HL-60 (cell line): ENCODE measurements around the gene RAPGEF4.

Experiments
- DNase-seq, 2 experiments: peaks; one replicate each; pipeline ENCODE4 v3.0.0-alpha.2; 2010 to 2020; ENCODE audit warnings: low read depth in 1 of 2, low spot score in 1 of 2
- H3K27ac ChIP-seq: fragments of 250-450 bp; sonication (Bioruptor Pico); replicated peaks from 2 replicates; pipeline ENCODE4 v1.5.1; 2020; ENCODE audit warnings: mild to moderate bottlenecking, moderate library complexity
- H3K27me3 ChIP-seq: fragments of 250-450 bp; sonication (Bioruptor Pico); 2 replicates; pipeline ENCODE4 v1.5.1; 2021; ENCODE audit warnings: mild to moderate bottlenecking, moderate library complexity; ENCODE audit not compliant: insufficient read depth, poor library complexity, severe bottlenecking
- H3K4me3 ChIP-seq: replicated peaks from 2 replicates; pipeline ENCODE4 v1.5.1; 2011; ENCODE audit warnings: mild to moderate bottlenecking, control low read depth, low read length; ENCODE audit not compliant: insufficient read depth
- GABPA ChIP-seq: IDR thresholded peaks from 2 replicates; pipeline ENCODE4 v1.6.1; 2012; ENCODE audit warnings: low read depth
- POLR2AphosphoS5 ChIP-seq: IDR thresholded peaks from 2 replicates; pipeline ENCODE4 v1.6.1; 2012; ENCODE audit warnings: low read depth
- SPI1 ChIP-seq: IDR thresholded peaks from 2 replicates; pipeline ENCODE4 v1.6.1; 2012; ENCODE audit warnings: low read depth, mild to moderate bottlenecking, borderline replicate concordance
- TF ChIP-seq, protein P1 (sequence below): IDR thresholded peaks from 2 replicates; pipeline ENCODE4 v1.6.1; 2012; ENCODE audit warnings: low read depth; ENCODE audit not compliant: insufficient replicate concordance
- TF ChIP-seq, protein P2 (sequence below): IDR thresholded peaks from one replicate; pipeline ENCODE4 v1.5.1; 2011; ENCODE audit warnings: low read length, control low read depth, inconsistent platforms; ENCODE audit not compliant: insufficient read depth

Gene RAPGEF4

DNA sequence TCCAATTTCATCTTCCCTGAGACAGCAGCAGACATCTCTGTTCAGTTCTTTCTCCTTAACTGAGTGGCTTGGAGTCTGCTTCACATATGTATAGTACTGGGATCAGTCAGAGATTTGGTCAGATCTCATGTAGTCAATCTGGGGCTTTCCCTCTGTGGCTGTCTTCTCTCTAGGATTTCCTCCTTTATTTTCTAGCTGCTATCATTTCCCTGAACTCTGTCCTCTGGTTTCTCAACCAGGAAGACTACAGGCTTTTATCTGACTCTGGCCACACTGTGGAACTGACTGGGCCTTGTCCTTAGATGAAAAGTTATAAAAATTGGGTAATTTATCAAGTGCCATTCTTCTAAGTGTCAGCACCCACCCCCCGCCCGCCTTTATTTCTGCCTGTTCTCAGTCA is 121.0 kb downstream of the RAPGEF4 start:
- H3K27ac ChIP-seq = no peak overlapping the region
- TF ChIP-seq, protein P1, sequence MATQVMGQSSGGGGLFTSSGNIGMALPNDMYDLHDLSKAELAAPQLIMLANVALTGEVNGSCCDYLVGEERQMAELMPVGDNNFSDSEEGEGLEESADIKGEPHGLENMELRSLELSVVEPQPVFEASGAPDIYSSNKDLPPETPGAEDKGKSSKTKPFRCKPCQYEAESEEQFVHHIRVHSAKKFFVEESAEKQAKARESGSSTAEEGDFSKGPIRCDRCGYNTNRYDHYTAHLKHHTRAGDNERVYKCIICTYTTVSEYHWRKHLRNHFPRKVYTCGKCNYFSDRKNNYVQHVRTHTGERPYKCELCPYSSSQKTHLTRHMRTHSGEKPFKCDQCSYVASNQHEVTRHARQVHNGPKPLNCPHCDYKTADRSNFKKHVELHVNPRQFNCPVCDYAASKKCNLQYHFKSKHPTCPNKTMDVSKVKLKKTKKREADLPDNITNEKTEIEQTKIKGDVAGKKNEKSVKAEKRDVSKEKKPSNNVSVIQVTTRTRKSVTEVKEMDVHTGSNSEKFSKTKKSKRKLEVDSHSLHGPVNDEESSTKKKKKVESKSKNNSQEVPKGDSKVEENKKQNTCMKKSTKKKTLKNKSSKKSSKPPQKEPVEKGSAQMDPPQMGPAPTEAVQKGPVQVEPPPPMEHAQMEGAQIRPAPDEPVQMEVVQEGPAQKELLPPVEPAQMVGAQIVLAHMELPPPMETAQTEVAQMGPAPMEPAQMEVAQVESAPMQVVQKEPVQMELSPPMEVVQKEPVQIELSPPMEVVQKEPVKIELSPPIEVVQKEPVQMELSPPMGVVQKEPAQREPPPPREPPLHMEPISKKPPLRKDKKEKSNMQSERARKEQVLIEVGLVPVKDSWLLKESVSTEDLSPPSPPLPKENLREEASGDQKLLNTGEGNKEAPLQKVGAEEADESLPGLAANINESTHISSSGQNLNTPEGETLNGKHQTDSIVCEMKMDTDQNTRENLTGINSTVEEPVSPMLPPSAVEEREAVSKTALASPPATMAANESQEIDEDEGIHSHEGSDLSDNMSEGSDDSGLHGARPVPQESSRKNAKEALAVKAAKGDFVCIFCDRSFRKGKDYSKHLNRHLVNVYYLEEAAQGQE = no peak
- TF ChIP-seq, protein P2, sequence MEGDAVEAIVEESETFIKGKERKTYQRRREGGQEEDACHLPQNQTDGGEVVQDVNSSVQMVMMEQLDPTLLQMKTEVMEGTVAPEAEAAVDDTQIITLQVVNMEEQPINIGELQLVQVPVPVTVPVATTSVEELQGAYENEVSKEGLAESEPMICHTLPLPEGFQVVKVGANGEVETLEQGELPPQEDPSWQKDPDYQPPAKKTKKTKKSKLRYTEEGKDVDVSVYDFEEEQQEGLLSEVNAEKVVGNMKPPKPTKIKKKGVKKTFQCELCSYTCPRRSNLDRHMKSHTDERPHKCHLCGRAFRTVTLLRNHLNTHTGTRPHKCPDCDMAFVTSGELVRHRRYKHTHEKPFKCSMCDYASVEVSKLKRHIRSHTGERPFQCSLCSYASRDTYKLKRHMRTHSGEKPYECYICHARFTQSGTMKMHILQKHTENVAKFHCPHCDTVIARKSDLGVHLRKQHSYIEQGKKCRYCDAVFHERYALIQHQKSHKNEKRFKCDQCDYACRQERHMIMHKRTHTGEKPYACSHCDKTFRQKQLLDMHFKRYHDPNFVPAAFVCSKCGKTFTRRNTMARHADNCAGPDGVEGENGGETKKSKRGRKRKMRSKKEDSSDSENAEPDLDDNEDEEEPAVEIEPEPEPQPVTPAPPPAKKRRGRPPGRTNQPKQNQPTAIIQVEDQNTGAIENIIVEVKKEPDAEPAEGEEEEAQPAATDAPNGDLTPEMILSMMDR = no peak
- TF ChIP-seq POLR2AphosphoS5 = no peak
- TF ChIP-seq GABPA = no peak
- TF ChIP-seq SPI1 = no peak
- no peak for DNase-seq
- H3K4me3 ChIP-seq = no peak overlapping the region
- H3K27me3 ChIP-seq = peaks cover 5% of the 10 kb centered on the region

DNA sequence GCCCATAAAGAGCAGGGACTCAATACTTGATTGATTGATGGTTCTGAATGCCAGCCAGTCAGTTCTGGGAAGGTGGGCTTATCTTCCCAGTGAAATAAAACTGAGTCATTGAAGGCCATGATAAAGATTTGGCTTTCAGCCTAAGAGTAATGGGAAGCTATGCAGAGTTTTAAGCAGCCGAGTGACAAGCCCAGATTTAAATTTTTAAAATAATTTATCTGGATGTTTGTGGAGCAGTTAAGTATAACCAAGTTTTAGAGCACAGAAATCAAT is 122.8 kb downstream of the RAPGEF4 start:
- H3K27ac ChIP-seq = no peak overlapping the region
- H3K4me3 ChIP-seq = no peak overlapping the region
- TF ChIP-seq POLR2AphosphoS5 (no peak), SPI1 (no peak), GABPA (no peak)
- TF ChIP-seq, protein P2 = no peak
- TF ChIP-seq, protein P1 = no peak
- no peak for DNase-seq
- H3K27me3 ChIP-seq = peaks cover 5% of the 10 kb centered on the region

DNA sequence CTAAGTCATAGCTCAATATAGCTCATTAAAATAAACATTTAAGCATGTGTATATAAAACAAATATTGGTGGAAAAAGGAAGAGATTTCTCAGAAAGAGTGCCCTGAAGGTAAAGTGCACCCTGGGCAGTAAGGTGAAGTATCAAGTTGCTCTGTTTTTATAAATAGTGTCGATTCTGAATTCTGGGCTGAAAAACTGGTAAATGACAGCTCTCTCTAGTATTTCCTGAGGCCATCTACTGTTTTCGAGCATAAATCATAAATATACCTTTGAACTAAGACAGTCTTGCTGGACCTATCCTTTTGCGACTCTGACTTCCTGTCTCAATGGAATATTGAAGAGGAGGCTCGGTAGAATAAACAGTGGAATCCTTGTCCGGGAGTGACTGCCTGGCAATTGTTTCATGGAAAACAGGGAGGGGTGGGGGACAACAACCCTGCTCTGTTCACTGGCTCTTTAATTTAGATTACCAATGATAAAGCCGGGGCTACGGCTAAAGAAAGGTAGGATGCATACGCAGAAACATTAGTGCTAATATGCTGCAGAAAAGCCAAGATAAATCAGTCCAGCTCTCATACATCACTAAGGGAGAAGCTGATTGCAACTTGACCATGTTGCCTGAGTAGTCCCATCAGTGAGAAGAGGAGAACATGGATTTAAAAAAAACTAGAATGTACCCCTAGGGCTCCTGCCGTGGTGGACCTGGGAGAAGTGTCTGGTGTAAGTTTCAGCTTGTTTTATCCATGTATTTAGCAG is 124.1 kb downstream of the RAPGEF4 start:
- no peak for DNase-seq
- no peaks in the 10 kb centered on the region for H3K27me3 ChIP-seq
- H3K4me3 ChIP-seq = no peak overlapping the region
- TF ChIP-seq SPI1 = no peak
- TF ChIP-seq, protein P1 = no peak
- TF ChIP-seq, protein P2 = no peak
- TF ChIP-seq POLR2AphosphoS5 = no peak
- no peak for TF ChIP-seq GABPA
- H3K27ac ChIP-seq = no peak overlapping the region
